ENCODE measurements around the gene PPIA. TPM values are rescaled to one million over a fixed set of nuclear protein-coding genes. Genes with fewer than 3 reads are reported as not detected.
"Not testable (repeated sequence)": the region's sequence is repeated elsewhere in the genome, so short reads cannot be mapped to it uniquely, and the experiment has no call there.

The PPIA gene
- total RNA-seq, 1 donor from 2014 or later, result 3,738 TPM

DNA sequence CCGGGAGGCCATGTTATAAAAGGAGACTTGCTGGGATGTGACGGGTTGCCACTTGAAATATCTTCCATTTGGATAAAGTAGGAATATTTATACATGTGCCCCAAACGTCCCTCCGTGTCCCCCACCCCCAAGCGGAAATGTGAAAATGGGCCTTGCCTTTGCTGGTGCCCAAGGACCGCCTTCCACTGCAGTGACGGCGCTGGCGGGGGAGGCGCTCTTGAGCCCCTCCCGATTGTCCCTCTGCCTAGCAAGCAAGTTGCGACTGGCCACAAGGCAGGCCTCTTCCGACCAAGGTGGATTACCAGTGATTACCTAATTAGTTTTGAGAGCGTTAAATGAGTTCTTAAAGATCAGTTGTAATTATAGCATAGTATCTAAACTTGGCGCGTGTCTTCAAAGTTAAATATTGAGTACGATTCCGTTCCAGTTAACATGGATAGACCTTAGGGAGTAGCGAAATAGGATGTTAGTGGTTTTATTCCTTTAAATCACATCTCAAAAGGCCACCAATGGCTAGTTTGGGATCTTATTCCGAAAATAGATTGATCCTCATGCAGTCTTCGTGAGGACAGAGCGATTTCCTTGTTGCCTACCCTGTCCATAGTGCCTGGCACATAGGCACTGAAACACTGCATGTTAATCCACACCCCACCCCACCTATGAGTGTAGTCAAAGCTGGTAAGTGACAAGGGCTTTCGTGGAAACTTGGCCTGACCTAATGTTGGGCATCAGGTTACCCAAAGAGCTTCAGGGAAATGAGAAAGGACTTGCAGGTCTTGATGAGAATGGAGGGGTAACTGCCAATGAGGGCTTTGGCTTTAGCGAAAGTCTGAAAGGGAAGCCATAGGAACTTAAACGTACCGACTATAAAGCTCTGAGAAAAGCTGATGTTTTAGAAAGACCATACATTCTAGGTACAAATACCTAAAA is 1.1 kb downstream of the PPIA start:
- no peak for DNase-seq (ENCODE audit: low read depth)
- H3K4me3 ChIP-seq (ENCODE audit: low read depth, low read length), result peak overlapping the region; percentile 96
- TF ChIP-seq, protein P1, sequence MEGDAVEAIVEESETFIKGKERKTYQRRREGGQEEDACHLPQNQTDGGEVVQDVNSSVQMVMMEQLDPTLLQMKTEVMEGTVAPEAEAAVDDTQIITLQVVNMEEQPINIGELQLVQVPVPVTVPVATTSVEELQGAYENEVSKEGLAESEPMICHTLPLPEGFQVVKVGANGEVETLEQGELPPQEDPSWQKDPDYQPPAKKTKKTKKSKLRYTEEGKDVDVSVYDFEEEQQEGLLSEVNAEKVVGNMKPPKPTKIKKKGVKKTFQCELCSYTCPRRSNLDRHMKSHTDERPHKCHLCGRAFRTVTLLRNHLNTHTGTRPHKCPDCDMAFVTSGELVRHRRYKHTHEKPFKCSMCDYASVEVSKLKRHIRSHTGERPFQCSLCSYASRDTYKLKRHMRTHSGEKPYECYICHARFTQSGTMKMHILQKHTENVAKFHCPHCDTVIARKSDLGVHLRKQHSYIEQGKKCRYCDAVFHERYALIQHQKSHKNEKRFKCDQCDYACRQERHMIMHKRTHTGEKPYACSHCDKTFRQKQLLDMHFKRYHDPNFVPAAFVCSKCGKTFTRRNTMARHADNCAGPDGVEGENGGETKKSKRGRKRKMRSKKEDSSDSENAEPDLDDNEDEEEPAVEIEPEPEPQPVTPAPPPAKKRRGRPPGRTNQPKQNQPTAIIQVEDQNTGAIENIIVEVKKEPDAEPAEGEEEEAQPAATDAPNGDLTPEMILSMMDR (conservative IDR thresholded peaks at IDR 0.05; ENCODE audit: low read depth, low read length), result peak; percentile 50

GRCh38 chr7:44798649-44799305 is 2.3 kb downstream of the PPIA start:
- H3K4me3 ChIP-seq (ENCODE audit: low read depth, low read length), result peak overlapping the region; percentile 96
- DNase-seq (ENCODE audit: low read depth), result no peak
- TF ChIP-seq, protein P1 (conservative IDR thresholded peaks at IDR 0.05; ENCODE audit: low read depth, low read length), result no peak

- no peak for DNase-seq (ENCODE audit: low read depth)
- H3K4me3 ChIP-seq (ENCODE audit: low read depth, low read length), result no peak overlapping the region
- TF ChIP-seq, protein P1 (conservative IDR thresholded peaks at IDR 0.05; ENCODE audit: low read depth, low read length), result no peak
These were observed 3.5 kb downstream of the PPIA start for GRCh38 chr7:44799939-44800338.

DNA sequence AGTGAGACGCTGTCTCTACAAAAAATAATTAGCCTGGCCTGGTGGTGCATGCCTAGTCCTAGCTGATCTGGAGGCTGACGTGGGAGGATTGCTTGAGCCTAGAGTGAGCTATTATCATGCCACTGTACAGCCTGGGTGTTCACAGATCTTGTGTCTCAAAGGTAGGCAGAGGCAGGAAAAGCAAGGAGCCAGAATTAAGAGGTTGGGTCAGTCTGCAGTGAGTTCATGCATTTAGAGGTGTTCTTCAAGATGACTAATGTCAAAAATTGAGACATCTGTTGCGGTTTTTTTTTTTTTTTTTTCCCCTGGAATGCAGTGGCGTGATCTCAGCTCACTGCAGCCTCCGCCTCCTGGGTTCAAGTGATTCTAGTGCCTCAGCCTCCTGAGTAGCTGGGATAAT is 5.4 kb downstream of the PPIA start:
- TF ChIP-seq, protein P1 (conservative IDR thresholded peaks at IDR 0.05; ENCODE audit: low read depth, low read length), result no peak
- DNase-seq (ENCODE audit: low read depth), result no peak
- no peak overlapping the region for H3K4me3 ChIP-seq (ENCODE audit: low read depth, low read length)

GRCh38 chr7:44802418-44803025 is 6.0 kb downstream of the PPIA start:
- no peak overlapping the region for H3K4me3 ChIP-seq (ENCODE audit: low read depth, low read length)
- no peak for DNase-seq (ENCODE audit: low read depth)
- TF ChIP-seq, protein P1 (conservative IDR thresholded peaks at IDR 0.05; ENCODE audit: low read depth, low read length), result no peak

DNA sequence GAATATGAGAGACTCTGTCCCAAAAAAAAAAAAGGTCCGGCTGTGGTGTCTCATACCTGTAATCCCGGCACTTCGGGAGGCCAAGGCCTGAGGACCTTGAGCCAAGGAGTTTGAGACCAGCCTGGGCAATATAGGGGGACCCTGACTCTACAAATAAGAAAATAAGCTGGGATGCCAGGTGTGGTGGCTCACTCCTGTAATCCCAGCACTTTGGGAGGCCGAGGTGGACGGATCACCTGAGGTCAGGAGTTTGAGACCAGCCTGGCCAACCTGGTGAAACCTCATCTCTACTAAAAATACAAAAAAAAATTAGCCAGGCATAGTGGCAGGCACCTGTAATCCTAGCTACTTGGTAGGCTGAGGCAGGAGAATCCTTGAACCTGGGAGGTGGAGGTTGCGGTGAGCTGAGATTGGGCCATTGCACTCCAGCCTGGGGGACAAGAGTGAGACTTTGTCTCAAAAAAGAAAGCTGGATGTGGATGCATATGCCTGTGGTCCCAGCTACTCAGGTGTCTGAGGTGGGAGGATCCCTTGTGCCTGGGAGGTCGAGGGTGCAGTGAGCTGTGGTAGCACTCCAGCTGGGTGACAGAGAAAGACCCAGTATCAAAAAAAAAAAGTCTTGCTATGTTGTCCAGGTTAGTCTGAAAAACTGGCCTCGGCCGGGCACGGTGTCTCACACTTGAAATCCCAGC is 7.5 kb downstream of the PPIA start:
- not testable (repeated sequence) for H3K4me3 ChIP-seq (ENCODE audit: low read depth, low read length); DNase-seq (ENCODE audit: low read depth)

DNA sequence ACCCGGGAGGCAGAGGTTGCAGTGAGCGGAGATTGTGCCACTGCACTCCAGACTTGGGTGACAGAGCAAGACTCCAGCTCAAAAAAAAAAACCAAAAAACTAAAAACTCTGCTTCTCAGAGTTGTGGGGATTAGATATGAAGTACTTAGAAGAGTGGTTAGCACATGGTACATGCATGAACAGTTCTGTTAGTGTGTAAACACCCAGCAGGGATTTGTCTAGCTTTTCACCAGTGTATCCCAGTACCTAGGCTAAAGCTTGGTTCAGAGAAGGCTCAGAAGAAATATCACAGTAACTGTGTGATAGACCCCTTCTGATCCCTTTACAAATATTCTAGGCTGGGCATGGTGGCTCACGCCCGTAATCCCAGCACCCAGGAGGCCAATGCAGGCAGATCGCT is 9.5 kb downstream of the PPIA start:
- no peak for DNase-seq (ENCODE audit: low read depth)
- TF ChIP-seq, protein P1 (conservative IDR thresholded peaks at IDR 0.05; ENCODE audit: low read depth, low read length), result no peak
- H3K4me3 ChIP-seq (ENCODE audit: low read depth, low read length), result no peak overlapping the region

Data from epithelial cell of proximal tubule (primary cell).